H9 (cell line): Measurements from ENCODE around the gene BHLHE40. TPM values are rescaled to one million over a fixed set of nuclear protein-coding genes. Genes with fewer than 3 reads are reported as not detected.

Experiments used
- DNase-seq: peaks from one replicate; pipeline ENCODE4 v3.0.0-alpha.2; 2017
- H2AFZ ChIP-seq: one replicate; pipeline ENCODE4 v1.6.1; 2013; ENCODE audit warnings: mild to moderate bottlenecking, low read length, control low read depth, moderate library complexity
- H2AK5ac ChIP-seq: 2 replicates; pipeline ENCODE4 v1.6.1; 2013; ENCODE audit warnings: low read length, control low read depth, mixed read lengths; ENCODE audit not compliant: insufficient read length
- H2BK120ac ChIP-seq: one replicate; pipeline ENCODE4 v1.6.1; 2013; ENCODE audit warnings: low read depth, mild to moderate bottlenecking, low read length, control low read depth, inconsistent platforms; ENCODE audit not compliant: poor library complexity, severe bottlenecking
- H2BK12ac ChIP-seq: 2 replicates; pipeline ENCODE4 v1.6.1; 2013; ENCODE audit warnings: low read length, control low read depth, mixed read lengths, low read depth; ENCODE audit not compliant: insufficient read length
- H2BK15ac ChIP-seq: 2 replicates; pipeline ENCODE4 v1.6.1; 2013; ENCODE audit warnings: low read depth, low read length, control low read depth
- H2BK20ac ChIP-seq: one replicate; pipeline ENCODE4 v1.6.1; 2013; ENCODE audit warnings: low read depth, mild to moderate bottlenecking, low read length, control low read depth, inconsistent platforms; ENCODE audit not compliant: poor library complexity, severe bottlenecking
- H2BK5ac ChIP-seq: 2 replicates; pipeline ENCODE4 v1.6.1; 2013; ENCODE audit warnings: low read length, control low read depth, mixed read lengths; ENCODE audit not compliant: insufficient read length
- H3K14ac ChIP-seq: 2 replicates; pipeline ENCODE4 v1.6.1; 2013; ENCODE audit warnings: low read length, control low read depth; ENCODE audit not compliant: insufficient read depth
- H3K18ac ChIP-seq: 2 replicates; pipeline ENCODE4 v1.6.1; 2013; ENCODE audit warnings: low read depth, mild to moderate bottlenecking, mixed read lengths, low read length, control low read depth; ENCODE audit not compliant: insufficient read length
- H3K23ac ChIP-seq: 2 replicates; pipeline ENCODE4 v1.6.1; 2013; ENCODE audit warnings: low read length, control low read depth, mixed read lengths, low read depth; ENCODE audit not compliant: insufficient read length
- H3K23me2 ChIP-seq: 2 replicates; pipeline ENCODE4 v1.6.1; 2013; ENCODE audit warnings: low read depth, mild to moderate bottlenecking, mixed read lengths, low read length, control low read depth; ENCODE audit not compliant: insufficient read length, poor library complexity, severe bottlenecking
- H3K27ac ChIP-seq: 2 replicates; pipeline ENCODE4 v1.5.1; 2013; ENCODE audit warnings: low read length, control low read depth, mixed read lengths, low read depth; ENCODE audit not compliant: insufficient read length
- H3K27me3 ChIP-seq: 2 replicates; pipeline ENCODE4 v1.6.1; 2013; ENCODE audit warnings: low read length, control low read depth, inconsistent platforms; ENCODE audit not compliant: insufficient read depth
- H3K4ac ChIP-seq: 2 replicates; pipeline ENCODE4 v1.6.1; 2013; ENCODE audit warnings: low read depth, mild to moderate bottlenecking, control low read depth, inconsistent platforms, low read length, moderate library complexity
- H3K4me1 ChIP-seq: 2 replicates; pipeline ENCODE4 v1.6.1; 2013; ENCODE audit warnings: low read length, control low read depth, inconsistent platforms; ENCODE audit not compliant: insufficient read depth
- H3K4me2 ChIP-seq: 2 replicates; pipeline ENCODE4 v1.6.1; 2013; ENCODE audit warnings: low read length, control low read depth, mixed read lengths; ENCODE audit not compliant: insufficient read length, insufficient read depth
- H3K56ac ChIP-seq: 2 replicates; pipeline ENCODE4 v1.6.1; 2013; ENCODE audit warnings: low read depth, mild to moderate bottlenecking, mixed read lengths, low read length, control low read depth; ENCODE audit not compliant: insufficient read length
- H3K79me1 ChIP-seq: 2 replicates; pipeline ENCODE4 v1.6.1; 2013; ENCODE audit warnings: low read depth, mild to moderate bottlenecking, moderate library complexity, low read length, control low read depth, inconsistent platforms; ENCODE audit not compliant: insufficient read depth, poor library complexity, severe bottlenecking
- H3K79me2 ChIP-seq: 2 replicates; pipeline ENCODE4 v1.6.1; 2013; ENCODE audit warnings: low read length, control low read depth, inconsistent platforms; ENCODE audit not compliant: insufficient read depth
- H3K9ac ChIP-seq: 2 replicates; pipeline ENCODE4 v1.6.1; 2013; ENCODE audit warnings: low read length, control low read depth, mixed read lengths; ENCODE audit not compliant: insufficient read length; ENCODE audit errors: extremely low read depth
- H3K9me3 ChIP-seq: one replicate; pipeline ENCODE4 v1.6.1; 2013; ENCODE audit warnings: low read depth, low read length, inconsistent platforms; ENCODE audit not compliant: control insufficient read depth
- H3T11ph ChIP-seq: one replicate; pipeline ENCODE4 v1.6.1; 2013; ENCODE audit warnings: mild to moderate bottlenecking, low read length, control low read depth, inconsistent platforms
- H4K20me1 ChIP-seq: one replicate; pipeline ENCODE4 v1.6.1; 2013; ENCODE audit not compliant: control insufficient read depth, insufficient read length, insufficient read depth
- H4K5ac ChIP-seq: 2 replicates; pipeline ENCODE4 v1.6.1; 2013; ENCODE audit warnings: low read depth, mild to moderate bottlenecking, mixed read lengths, low read length, control low read depth; ENCODE audit not compliant: insufficient read length
- H4K8ac ChIP-seq: replicated peaks from 2 replicates; pipeline ENCODE4 v1.6.1; 2013; ENCODE audit warnings: low read length, control low read depth, mixed read lengths, low read depth; ENCODE audit not compliant: insufficient read length
- H4K91ac ChIP-seq: 2 replicates; pipeline ENCODE4 v1.6.1; 2013; ENCODE audit warnings: low read depth, mild to moderate bottlenecking, moderate library complexity, mixed read lengths, low read length, control low read depth; ENCODE audit not compliant: insufficient read length
- H3K27ac Mint-ChIP-seq, 3 experiments: 2 replicates in 2 of 3; 3 replicates in 1 of 3; pipeline ENCODE4 v1.8.0; 2020 to 2021; ENCODE audit warnings: mixed read lengths in 3 of 3, mild to moderate bottlenecking in 1 of 3, moderate library complexity in 1 of 3
- H3K27me3 Mint-ChIP-seq: 2 replicates; pipeline ENCODE4 v1.8.0; 2021; ENCODE audit warnings: low read depth, mild to moderate bottlenecking, moderate library complexity, mixed read lengths
- H3K36me3 Mint-ChIP-seq, 3 experiments: 2 replicates in 2 of 3; 3 replicates in 1 of 3; pipeline ENCODE4 v1.8.0; 2020 to 2021; ENCODE audit warnings: low read depth in 3 of 3, mixed read lengths in 3 of 3; ENCODE audit not compliant: insufficient read depth in 1 of 3
- H3K4me1 Mint-ChIP-seq, 2 experiments: 2 replicates each; pipeline ENCODE4 v1.8.0; 2020; ENCODE audit warnings: mixed read lengths in 2 of 2
- H3K4me3 Mint-ChIP-seq, 2 experiments: 2 replicates in 1 of 2; 3 replicates in 1 of 2; pipeline ENCODE4 v1.8.0; 2020 to 2021; ENCODE audit warnings: mild to moderate bottlenecking in 2 of 2, mixed read lengths in 2 of 2, moderate library complexity in 1 of 2
- H3K9me3 Mint-ChIP-seq, 2 experiments: 2 replicates in 1 of 2; 3 replicates in 1 of 2; pipeline ENCODE4 v1.8.0; 2020; ENCODE audit warnings: mild to moderate bottlenecking in 2 of 2, mixed read lengths in 2 of 2, moderate library complexity in 1 of 2
- CTCF ChIP-seq: fragments of 200-600 bp; sonication (generic); conservative IDR thresholded peaks from 3 replicates; pipeline ENCODE4 v1.8.0; 2021; ENCODE audit warnings: antibody characterized with exemption, mild to moderate bottlenecking
- WGBS: extraction: QIAGEN DNeasy Blood & Tissue Kit; methylation state at CpG from one replicate; pipeline ENCODE4 v1.1.7; 2013; ENCODE audit warnings: missing lambda C conversion rate, low lambda C conversion rate, mixed read lengths; ENCODE audit not compliant: insufficient read length; ENCODE audit errors: extremely low coverage; 5-methylcytosine and 5-hydroxymethylcytosine counted together
- total RNA-seq: library from RNA; stranded (reverse); gene quantifications from 2 replicates; pipeline ENCODE4 v1.2.1, GENCODE V29; 2021

The BHLHE40 gene
- total RNA-seq, 1 experiment from 2014 or later, result 4.1 TPM

GRCh38 chr3:4953119-4953518 lies 26.1 kb upstream of the BHLHE40 start:
- peaks cover 19 to 21% of the 10 kb centered on the region in 2 experiments for H3K4me1 Mint-ChIP-seq
- H2AFZ ChIP-seq, result no peak overlapping the region
- H4K8ac ChIP-seq, result no peak overlapping the region

More at GRCh38 chr3:4953119-4953518, 26.1 kb upstream of the BHLHE40 start:
- H4K5ac ChIP-seq, result no peak overlapping the region
- Mint-ChIP-seq H3K36me3 (no peaks in the 10 kb centered on the region; a peak in 1 of 7 replicates), H3K27ac (no peak overlapping the region), H3K9me3 (peaks cover 0 to 1% of the 10 kb centered on the region in 2 experiments; a peak in 1 of 5 replicates), H3K27me3 (no peaks in the 10 kb centered on the region), H3K4me3 (no peak overlapping the region)
- H3K18ac ChIP-seq, result no peak overlapping the region
- no peak for DNase-seq
- no peaks in the 10 kb centered on the region for H3K23me2 ChIP-seq
- no peak overlapping the region for H3K4me2 ChIP-seq
- H2BK120ac ChIP-seq, result no peak overlapping the region
- no peak overlapping the region for H3K9ac ChIP-seq
- no peak overlapping the region for H2BK20ac ChIP-seq
- no CpG with 5 or more reads among the region's 2 CpGs for WGBS
- H3K14ac ChIP-seq, result no peak overlapping the region
- no peak overlapping the region for H2BK12ac ChIP-seq
- H3T11ph ChIP-seq, result no peak overlapping the region
- H3K27me3 ChIP-seq, result no peaks in the 10 kb centered on the region
- no peaks in the 10 kb centered on the region for H4K20me1 ChIP-seq
- H3K9me3 ChIP-seq, result no peaks in the 10 kb centered on the region
- no peak overlapping the region for H3K4ac ChIP-seq
- H2AK5ac ChIP-seq, result no peak overlapping the region
- no peak overlapping the region for H3K27ac ChIP-seq
- H3K79me2 ChIP-seq, result no peaks in the 10 kb centered on the region
- H2BK15ac ChIP-seq, result no peak overlapping the region
- TF ChIP-seq CTCF, result no peak
- H4K91ac ChIP-seq, result no peak overlapping the region
- H3K56ac ChIP-seq, result no peak overlapping the region
- H3K4me1 ChIP-seq, result no peaks in the 10 kb centered on the region
- no peak overlapping the region for H2BK5ac ChIP-seq
- H3K23ac ChIP-seq, result no peak overlapping the region
- no peaks in the 10 kb centered on the region for H3K79me1 ChIP-seq
